SJCRH30 (cell line): ENCODE data around the gene ZNF284. TPM values are rescaled to one million over a fixed set of nuclear protein-coding genes. Genes with fewer than 3 reads are reported as not detected.
"Not testable (repeated sequence)": the region's sequence is repeated elsewhere in the genome, so short reads cannot be mapped to it uniquely, and the experiment has no call there.

ENCODE experiments used
- DNase-seq, 2 experiments: peaks; one replicate each; pipeline ENCODE4 v3.0.0-alpha.2; 2015 to 2020
- H3K27ac ChIP-seq: fragments of 250-450 bp; sonication (Bioruptor Pico); 2 replicates; pipeline ENCODE4 v1.5.1; 2020; ENCODE audit warnings: mild to moderate bottlenecking, moderate library complexity
- H3K27me3 ChIP-seq: fragments of 250-450 bp; sonication (Bioruptor Pico); 2 replicates; pipeline ENCODE4 v1.5.1; 2020; ENCODE audit warnings: mild to moderate bottlenecking, moderate library complexity
- H3K36me3 ChIP-seq: fragments of 250-450 bp; sonication (Bioruptor Pico); 2 replicates; pipeline ENCODE4 v1.5.1; 2020; ENCODE audit warnings: mild to moderate bottlenecking, moderate library complexity
- H3K4me1 ChIP-seq: fragments of 250-450 bp; sonication (Bioruptor Pico); 2 replicates; pipeline ENCODE4 v1.5.1; 2020; ENCODE audit warnings: mild to moderate bottlenecking, moderate library complexity
- H3K4me3 ChIP-seq: fragments of 250-450 bp; sonication (Bioruptor Pico); 2 replicates; pipeline ENCODE4 v1.5.1; 2020; ENCODE audit warnings: mild to moderate bottlenecking, moderate library complexity
- H3K9me3 ChIP-seq: fragments of 250-450 bp; sonication (Bioruptor Pico); replicated peaks from 2 replicates; pipeline ENCODE4 v1.5.1; 2020; ENCODE audit warnings: mild to moderate bottlenecking, moderate library complexity
- total RNA-seq: library from RNA; depleted of rRNA; stranded (reverse); fragments of >200 nt; shearing (Covaris generic); gene quantifications from 2 replicates; pipeline ENCODE4 v1.2.3, GENCODE V29; 2014

The ZNF284 gene
- total RNA-seq, 1 experiment from 2014 or later, result 4.7 TPM

DNA sequence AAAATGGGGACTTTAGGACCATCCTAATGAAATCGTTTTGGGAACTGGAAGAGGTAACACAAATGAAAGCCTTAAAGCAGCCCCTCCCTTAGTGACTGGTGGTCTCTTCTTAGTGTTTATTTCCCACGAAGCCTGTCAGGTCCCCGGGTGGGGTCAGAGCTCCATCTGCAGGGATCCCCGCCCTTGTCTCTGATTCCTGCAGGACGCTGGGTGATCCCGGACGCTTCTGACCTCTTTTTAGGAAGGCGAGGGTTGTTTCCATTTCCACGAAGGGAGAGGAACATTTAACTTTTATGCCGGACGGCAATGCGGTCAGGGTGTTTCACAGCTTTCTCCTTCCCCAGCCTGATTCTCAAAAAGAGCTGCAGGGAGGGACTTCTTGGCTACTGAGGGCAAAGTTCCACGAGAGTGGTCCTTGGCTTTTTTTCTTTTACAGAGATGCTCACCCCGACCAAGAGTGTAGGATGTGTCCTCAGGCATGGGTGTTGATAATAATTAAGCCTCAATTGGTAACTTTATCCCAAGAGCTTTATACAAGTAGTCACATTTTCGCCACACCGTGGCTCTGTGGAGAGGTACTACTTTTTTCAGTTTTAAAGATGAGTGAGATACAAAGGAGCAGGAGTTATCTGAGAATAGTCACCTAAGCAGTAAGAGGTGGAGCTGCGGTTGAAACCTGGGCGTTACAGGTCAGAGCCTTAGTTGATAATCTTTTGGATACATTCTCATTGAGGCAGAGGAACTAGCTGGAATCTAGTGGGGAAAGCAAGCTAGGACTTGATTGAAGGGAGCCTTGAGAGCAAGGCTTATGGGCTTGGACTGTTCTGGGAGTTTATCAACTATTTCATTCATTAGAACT lies 813 bp downstream of the ZNF284 start:
- H3K27ac ChIP-seq, result no peak overlapping the region; the same call in 1 of the 2 replicates
- no peaks in the 10 kb centered on the region for H3K27me3 ChIP-seq
- H3K4me1 ChIP-seq, result no peaks in the 10 kb centered on the region
- peak; percentile 5 to 41 for DNase-seq
- H3K4me3 ChIP-seq, result peak overlapping the region; percentile 67
- no peaks in the 10 kb centered on the region; the same call in 1 of the 2 replicates for H3K9me3 ChIP-seq
- H3K36me3 ChIP-seq, result peaks cover 3% of the 10 kb centered on the region; the same call in 1 of the 2 replicates

DNA sequence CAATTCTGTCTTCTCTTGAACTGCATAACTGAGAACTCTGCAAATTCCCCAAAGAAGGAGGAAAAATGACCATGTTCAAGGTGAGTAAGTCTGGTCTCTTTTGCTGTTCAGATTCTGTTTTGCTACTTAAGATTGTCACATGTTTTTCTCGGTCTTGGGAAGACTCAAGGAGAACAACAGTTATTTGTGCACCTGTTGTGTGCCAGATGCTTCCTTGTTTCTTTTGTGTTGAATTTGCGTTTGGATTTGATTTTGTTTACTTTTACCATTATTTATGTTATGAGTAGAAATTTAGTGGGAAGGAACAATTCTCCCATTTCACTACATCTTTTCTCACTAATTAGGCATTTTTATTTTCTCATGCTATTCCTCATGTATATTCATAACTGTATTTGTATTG lies 4.4 kb downstream of the ZNF284 start:
- no peak overlapping the region for H3K4me3 ChIP-seq
- DNase-seq, result no peak
- H3K27ac ChIP-seq, result no peak overlapping the region
- no peaks in the 10 kb centered on the region for H3K9me3 ChIP-seq
- H3K4me1 ChIP-seq, result no peaks in the 10 kb centered on the region
- no peaks in the 10 kb centered on the region; the same call in 1 of the 2 replicates for H3K36me3 ChIP-seq
- H3K27me3 ChIP-seq, result no peaks in the 10 kb centered on the region

- Histone ChIP-seq H3K27ac (no peak overlapping the region), H3K27me3 (no peaks in the 10 kb centered on the region), H3K4me3 (no peak overlapping the region), H3K36me3 (peaks cover 4% of the 10 kb centered on the region; the same call in 1 of the 2 replicates), H3K9me3 (no peaks in the 10 kb centered on the region), H3K4me1 (no peaks in the 10 kb centered on the region)
- no peak for DNase-seq
Measured at GRCh38 chr19:44092108-44092507, 20.1 kb downstream of the ZNF284 start.

GRCh38 chr19:44093931-44094765 lies 22.2 kb downstream of the ZNF284 start, which contains the start of gene ZNF224:
Gene ZNF224, plus strand, starts transcription at chr19:44094361. Its CDS starts 3,513 bp downstream, at chr19:44097874.
- Histone ChIP-seq H3K9me3 (no peaks in the 10 kb centered on the region), H3K27me3 (no peaks in the 10 kb centered on the region), H3K36me3 (peaks cover 11% of the 10 kb centered on the region), H3K27ac (peak within 1 kb of the TSS; percentile 17; the same call in 1 of the 2 replicates), H3K4me1 (no peaks in the 10 kb centered on the region), H3K4me3 (peak within 1 kb of the TSS; percentile 75)
- peak; percentile 93 to 96 for DNase-seq

DNA sequence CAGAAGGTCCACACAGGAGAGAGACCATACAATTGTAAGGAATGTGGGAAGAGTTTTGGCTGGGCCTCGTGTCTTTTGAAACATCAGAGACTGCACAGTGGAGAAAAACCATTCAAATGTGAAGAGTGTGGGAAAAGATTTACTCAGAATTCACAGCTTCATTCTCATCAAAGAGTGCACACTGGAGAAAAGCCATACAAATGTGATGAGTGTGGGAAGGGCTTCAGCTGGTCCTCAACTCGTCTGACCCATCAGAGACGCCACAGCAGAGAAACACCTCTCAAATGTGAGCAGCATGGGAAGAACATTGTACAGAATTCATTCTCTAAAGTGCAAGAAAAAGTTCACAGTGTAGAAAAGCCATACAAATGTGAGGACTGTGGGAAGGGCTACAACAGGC lies 35.8 kb downstream of the ZNF284 start:
- Histone ChIP-seq H3K4me3 (no peak overlapping the region), H3K36me3 (peaks cover 36% of the 10 kb centered on the region), H3K9me3 (no peaks in the 10 kb centered on the region; the same call in 1 of the 2 replicates), H3K27ac (no peak overlapping the region), H3K4me1 (no peaks in the 10 kb centered on the region), H3K27me3 (no peaks in the 10 kb centered on the region)
- DNase-seq, result no peak

GRCh38 chr19:44109458-44109857 lies 37.5 kb downstream of the ZNF284 start:
- no peak for DNase-seq
- Histone ChIP-seq H3K27me3 (no peaks in the 10 kb centered on the region), H3K4me1 (no peaks in the 10 kb centered on the region), H3K9me3 (no peaks in the 10 kb centered on the region; the same call in 1 of the 2 replicates), H3K36me3 (peaks cover 27% of the 10 kb centered on the region), H3K4me3 (no peak overlapping the region), H3K27ac (no peak overlapping the region)

DNA sequence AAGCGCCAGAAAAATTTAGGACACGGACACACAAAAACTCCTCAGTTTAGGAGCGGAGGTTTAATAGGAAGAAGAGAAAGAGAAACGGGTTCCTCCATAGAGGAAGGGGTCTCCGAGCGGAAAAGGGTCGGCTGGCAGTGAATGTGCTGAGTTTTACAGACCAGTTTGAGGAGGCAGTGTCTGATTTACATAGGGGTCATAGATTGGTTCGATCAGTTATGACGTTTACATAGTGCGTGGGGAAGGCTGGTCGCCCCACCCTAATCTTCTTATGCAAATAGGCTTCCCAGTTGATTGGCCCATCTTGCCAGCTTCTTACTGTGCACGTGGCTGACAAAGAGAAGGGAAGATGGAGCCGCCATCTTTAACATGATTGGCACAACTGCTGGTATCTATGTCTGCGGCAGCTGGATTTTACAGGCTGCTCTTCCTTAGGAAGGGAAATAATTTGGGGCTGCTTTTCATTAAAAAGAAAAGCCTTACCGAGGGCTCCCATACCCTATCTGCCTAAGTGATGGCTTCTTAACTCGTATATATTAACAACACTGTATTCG lies 40.0 kb downstream of the ZNF284 start:
- Histone ChIP-seq H3K4me3 (peak overlapping the region; percentile 81), H3K9me3 (no peaks in the 10 kb centered on the region), H3K4me1 (no peaks in the 10 kb centered on the region), H3K36me3 (peaks cover 11% of the 10 kb centered on the region), H3K27ac (no peak overlapping the region), H3K27me3 (no peaks in the 10 kb centered on the region)
- peak; percentile 5 to 10 for DNase-seq

GRCh38 chr19:44112802-44113137 lies 40.8 kb downstream of the ZNF284 start:
- H3K27ac ChIP-seq, result no peak overlapping the region; the same call in 1 of the 2 replicates
- no peaks in the 10 kb centered on the region for H3K9me3 ChIP-seq
- H3K27me3 ChIP-seq, result no peaks in the 10 kb centered on the region
- peaks cover 4% of the 10 kb centered on the region; the same call in 1 of the 2 replicates for H3K36me3 ChIP-seq
- no peaks in the 10 kb centered on the region for H3K4me1 ChIP-seq
- peak overlapping the region; percentile 81 for H3K4me3 ChIP-seq
- DNase-seq, result no peak

DNA sequence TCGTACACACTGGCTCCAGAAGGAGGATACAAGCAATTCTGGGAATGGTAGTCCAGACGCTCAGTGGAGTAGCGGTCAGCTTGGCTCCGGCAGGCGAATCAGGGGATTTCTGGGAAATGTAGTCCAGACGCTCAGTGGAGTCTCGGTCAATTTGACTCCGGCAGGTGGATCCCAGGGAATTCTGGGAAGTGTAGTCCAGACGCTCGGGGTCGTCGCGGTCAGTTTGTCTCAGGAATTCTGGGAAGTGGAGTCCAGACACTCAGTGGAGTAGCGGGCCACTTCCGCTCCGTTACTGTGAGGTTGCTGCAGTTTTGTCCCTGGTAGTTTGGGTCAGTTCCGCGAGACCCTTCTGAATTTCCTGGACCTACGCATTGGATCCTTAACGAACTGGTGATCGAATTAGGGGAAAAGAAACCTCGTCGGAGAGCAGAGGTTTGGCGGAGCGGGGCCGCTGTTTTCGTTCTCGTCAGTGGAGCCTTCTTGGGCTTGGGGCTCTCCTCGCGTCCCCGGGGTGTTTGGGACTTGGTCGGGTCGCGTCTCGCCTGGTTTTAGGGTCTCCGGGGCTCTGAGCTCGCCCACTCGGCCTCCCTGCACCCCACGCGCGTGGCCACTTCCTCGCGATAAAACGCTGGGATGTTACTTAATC lies 41.3 kb downstream of the ZNF284 start, which contains the start of gene ZNF225:
TSS of gene ZNF225 (plus strand) at position 262 of the 646 bp plus-strand sequence. CDS start 2,429 bp downstream, outside the sequence.
- H3K27me3 ChIP-seq, result no peaks in the 10 kb centered on the region
- peak within 1 kb of the TSS; percentile 36; the same call in 1 of the 2 replicates for H3K27ac ChIP-seq
- H3K36me3 ChIP-seq, result peaks cover 4% of the 10 kb centered on the region; the same call in 1 of the 2 replicates
- DNase-seq, result peak; percentile 95 to 98
- peak within 1 kb of the TSS; percentile 81 for H3K4me3 ChIP-seq
- H3K4me1 ChIP-seq, result no peaks in the 10 kb centered on the region
- H3K9me3 ChIP-seq, result no peaks in the 10 kb centered on the region

- H3K36me3 ChIP-seq, result peaks cover 3% of the 10 kb centered on the region; the same call in 1 of the 2 replicates
- H3K27ac ChIP-seq, result peak overlapping the region; percentile 36; the same call in 1 of the 2 replicates
- DNase-seq, result peak in 1 of 2 experiments; percentile 7
- H3K9me3 ChIP-seq, result no peaks in the 10 kb centered on the region
- no peaks in the 10 kb centered on the region for H3K27me3 ChIP-seq
- H3K4me3 ChIP-seq, result peak overlapping the region; percentile 81
- H3K4me1 ChIP-seq, result no peaks in the 10 kb centered on the region
Measured at GRCh38 chr19:44113784-44114390, 41.9 kb downstream of the ZNF284 start.

DNA sequence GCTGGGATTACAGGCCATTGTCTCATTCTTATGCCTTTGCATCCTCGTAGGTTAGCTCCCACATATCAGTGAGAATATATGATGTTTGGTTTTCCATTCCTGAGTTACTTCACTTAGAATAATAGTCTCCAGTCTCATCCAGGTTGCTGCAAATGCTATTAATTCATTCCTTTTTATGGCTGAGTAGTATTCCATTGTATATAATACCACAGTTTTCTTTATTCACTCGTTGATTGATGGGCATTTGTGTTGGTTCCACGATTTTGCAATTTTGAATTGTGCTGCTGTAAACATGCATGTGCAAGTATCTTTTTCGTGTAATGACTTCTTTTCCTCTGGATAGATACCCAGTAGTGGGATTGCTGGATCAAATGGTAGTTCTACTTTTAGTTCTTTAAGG lies 49.2 kb downstream of the ZNF284 start:
- not testable (repeated sequence) for H3K27me3 ChIP-seq, H3K27ac ChIP-seq, H3K4me1 ChIP-seq, DNase-seq, H3K9me3 ChIP-seq, H3K4me3 ChIP-seq
- H3K36me3 ChIP-seq, result peaks cover 12% of the 10 kb centered on the region

- Histone ChIP-seq H3K9me3 (0 out of 2 replicates have a peak, but pooled peaks cover 5% of the 10 kb centered on the region), H3K4me3 (no peak overlapping the region), H3K4me1 (no peaks in the 10 kb centered on the region), H3K27me3 (no peaks in the 10 kb centered on the region), H3K36me3 (peaks cover 33% of the 10 kb centered on the region), H3K27ac (no peak overlapping the region)
- no peak for DNase-seq
Measured at GRCh38 chr19:44131955-44132354, 60.0 kb downstream of the ZNF284 start.
